ENCODE measurements around the gene FBXL2.

DNA sequence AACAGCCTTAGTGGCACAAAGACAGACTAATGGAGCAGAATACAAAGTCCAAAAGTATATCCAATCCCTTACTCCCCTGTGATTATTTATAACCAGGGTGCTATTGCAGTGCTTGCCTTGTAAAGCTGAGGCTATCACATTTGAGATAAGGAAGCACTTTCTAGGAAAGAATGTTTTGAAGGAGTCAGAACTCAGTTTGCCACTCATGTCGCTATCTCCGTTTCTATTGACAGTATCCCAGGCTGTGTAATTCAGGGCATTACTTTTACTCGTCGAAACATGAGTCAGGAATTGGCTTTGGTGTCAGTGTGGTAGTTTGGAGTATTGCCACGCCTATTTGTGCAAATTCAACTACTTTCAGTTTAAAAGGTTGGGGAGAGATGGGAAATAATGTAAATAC is 78.4 kb downstream of the FBXL2 start:
- TF ChIP-seq POLR2A (IDR thresholded peaks at IDR 0.05): no peak
- TF ChIP-seq, protein P1, sequence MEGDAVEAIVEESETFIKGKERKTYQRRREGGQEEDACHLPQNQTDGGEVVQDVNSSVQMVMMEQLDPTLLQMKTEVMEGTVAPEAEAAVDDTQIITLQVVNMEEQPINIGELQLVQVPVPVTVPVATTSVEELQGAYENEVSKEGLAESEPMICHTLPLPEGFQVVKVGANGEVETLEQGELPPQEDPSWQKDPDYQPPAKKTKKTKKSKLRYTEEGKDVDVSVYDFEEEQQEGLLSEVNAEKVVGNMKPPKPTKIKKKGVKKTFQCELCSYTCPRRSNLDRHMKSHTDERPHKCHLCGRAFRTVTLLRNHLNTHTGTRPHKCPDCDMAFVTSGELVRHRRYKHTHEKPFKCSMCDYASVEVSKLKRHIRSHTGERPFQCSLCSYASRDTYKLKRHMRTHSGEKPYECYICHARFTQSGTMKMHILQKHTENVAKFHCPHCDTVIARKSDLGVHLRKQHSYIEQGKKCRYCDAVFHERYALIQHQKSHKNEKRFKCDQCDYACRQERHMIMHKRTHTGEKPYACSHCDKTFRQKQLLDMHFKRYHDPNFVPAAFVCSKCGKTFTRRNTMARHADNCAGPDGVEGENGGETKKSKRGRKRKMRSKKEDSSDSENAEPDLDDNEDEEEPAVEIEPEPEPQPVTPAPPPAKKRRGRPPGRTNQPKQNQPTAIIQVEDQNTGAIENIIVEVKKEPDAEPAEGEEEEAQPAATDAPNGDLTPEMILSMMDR (IDR thresholded peaks at IDR 0.05): no peak

All from testis (tissue), 2 donors.